Effector memory CD4-positive, alpha-beta T cell (primary cell): ENCODE results near the gene EPRS1.

ENCODE experiments used
- DNase-seq, 3 donors: peaks; one replicate each; pipeline ENCODE4 v3.0.0-alpha.2; 2020
- H3K27ac ChIP-seq: 2 replicates; pipeline ENCODE4 v1.7.0; 2013; ENCODE audit warnings: mild to moderate bottlenecking, low read length, moderate library complexity; ENCODE audit not compliant: insufficient read depth, poor library complexity, severe bottlenecking
- H3K27me3 ChIP-seq: replicated peaks from 2 replicates; pipeline ENCODE4 v1.7.0; 2013; ENCODE audit warnings: mild to moderate bottlenecking, low read length; ENCODE audit not compliant: insufficient read depth, control insufficient read depth, poor library complexity, severe bottlenecking
- H3K36me3 ChIP-seq: 2 replicates; pipeline ENCODE4 v1.7.0; 2013; ENCODE audit warnings: mild to moderate bottlenecking, low read length, moderate library complexity; ENCODE audit not compliant: control insufficient read depth, insufficient read depth
- H3K4me1 ChIP-seq: 2 replicates; pipeline ENCODE4 v1.7.0; 2013; ENCODE audit warnings: low read length, mild to moderate bottlenecking; ENCODE audit not compliant: control insufficient read depth, insufficient read depth, poor library complexity, severe bottlenecking
- H3K4me3 ChIP-seq: 2 replicates; pipeline ENCODE4 v1.7.0; 2013; ENCODE audit warnings: low read length, low read depth, mild to moderate bottlenecking; ENCODE audit not compliant: insufficient read depth, poor library complexity, severe bottlenecking
- H3K9me3 ChIP-seq: 2 replicates; pipeline ENCODE4 v1.7.0; 2013; ENCODE audit warnings: mild to moderate bottlenecking, low read length, moderate library complexity; ENCODE audit not compliant: control insufficient read depth

Gene EPRS1

DNA sequence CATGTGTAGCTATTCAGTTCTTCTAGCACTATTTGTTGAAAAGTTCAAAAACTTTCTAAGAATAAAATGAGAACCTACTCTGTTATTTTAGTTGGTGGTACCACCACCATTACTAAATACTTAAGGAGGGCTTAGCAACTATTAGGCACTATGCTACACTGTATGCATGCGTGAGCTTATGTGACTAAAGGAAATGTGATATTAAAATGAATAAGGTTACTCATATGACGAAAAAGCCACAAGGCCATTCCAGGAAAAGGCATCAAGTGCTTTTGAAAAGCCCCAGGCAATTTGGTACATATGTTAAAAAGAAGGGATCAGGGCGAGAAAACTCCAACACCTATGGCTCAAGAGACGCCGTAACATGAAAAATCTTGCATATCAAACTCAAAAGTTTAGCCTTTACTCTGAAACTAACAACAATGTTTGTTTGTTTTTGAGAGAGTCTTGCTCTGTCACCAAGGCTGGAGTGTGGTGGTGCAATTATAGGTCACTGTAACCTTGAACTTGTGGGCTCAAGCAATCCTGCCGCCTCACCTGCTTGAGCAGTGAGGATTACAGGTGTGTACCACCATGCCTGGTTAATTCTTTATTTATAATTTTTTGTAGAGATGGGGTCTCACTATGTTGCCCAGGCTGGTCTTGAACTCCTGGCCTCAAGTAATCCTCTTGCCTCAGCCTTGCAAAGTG lies 42.5 kb downstream of the EPRS1 start:
- Histone ChIP-seq H3K9me3 (no peaks in the 10 kb centered on the region), H3K36me3 (peaks cover 63% of the 10 kb centered on the region), H3K4me3 (no peak overlapping the region), H3K27me3 (no peaks in the 10 kb centered on the region), H3K4me1 (no peaks in the 10 kb centered on the region), H3K27ac (no peak overlapping the region)
- no peak for DNase-seq

DNA sequence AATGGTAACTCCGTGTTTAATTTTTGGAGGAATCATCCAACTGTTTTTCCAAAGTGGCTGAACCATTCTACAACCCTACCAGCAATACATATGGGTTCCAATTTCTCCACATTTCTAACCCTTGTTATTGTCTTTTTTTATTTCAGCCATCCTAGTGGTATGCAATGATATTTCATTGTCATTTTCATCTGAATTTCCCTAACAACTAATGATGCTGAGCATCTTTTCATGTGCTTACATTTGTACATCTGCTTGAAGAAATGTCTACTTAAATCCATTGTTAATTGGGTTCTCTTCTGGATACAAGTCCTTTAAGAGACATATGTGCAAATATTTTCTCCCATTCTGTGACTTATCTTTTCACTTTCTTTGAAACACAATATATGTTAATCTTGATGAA lies 43.3 kb downstream of the EPRS1 start:
- Histone ChIP-seq H3K36me3 (peaks cover 59% of the 10 kb centered on the region), H3K27me3 (no peaks in the 10 kb centered on the region), H3K9me3 (no peaks in the 10 kb centered on the region), H3K4me3 (no peak overlapping the region), H3K4me1 (no peaks in the 10 kb centered on the region), H3K27ac (no peak overlapping the region)
- no peak for DNase-seq

DNA sequence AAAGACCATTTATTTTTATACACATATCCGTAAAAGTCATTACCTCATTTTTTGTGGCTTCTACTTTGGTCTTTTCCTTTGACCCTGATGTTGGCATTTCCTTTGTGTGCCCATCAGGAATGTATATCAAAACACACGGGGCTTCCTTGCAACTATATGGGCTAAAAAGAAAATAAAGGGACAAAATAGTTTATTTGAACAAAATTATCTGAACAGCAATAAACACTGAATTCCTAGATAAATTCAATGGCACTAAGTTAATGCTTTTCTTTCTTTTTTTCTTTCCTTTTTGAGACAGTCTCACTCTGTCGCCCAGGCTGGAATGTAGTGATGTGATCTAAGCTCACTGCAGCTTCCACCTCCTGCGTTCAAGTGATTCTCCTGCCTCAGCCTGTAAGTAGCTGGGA lies 45.2 kb downstream of the EPRS1 start:
- no peak for DNase-seq
- H3K36me3 ChIP-seq = peaks cover 59% of the 10 kb centered on the region
- H3K9me3 ChIP-seq = no peaks in the 10 kb centered on the region
- no peaks in the 10 kb centered on the region for H3K27me3 ChIP-seq
- no peaks in the 10 kb centered on the region for H3K4me1 ChIP-seq
- H3K27ac ChIP-seq = no peak overlapping the region
- no peak overlapping the region for H3K4me3 ChIP-seq

DNA sequence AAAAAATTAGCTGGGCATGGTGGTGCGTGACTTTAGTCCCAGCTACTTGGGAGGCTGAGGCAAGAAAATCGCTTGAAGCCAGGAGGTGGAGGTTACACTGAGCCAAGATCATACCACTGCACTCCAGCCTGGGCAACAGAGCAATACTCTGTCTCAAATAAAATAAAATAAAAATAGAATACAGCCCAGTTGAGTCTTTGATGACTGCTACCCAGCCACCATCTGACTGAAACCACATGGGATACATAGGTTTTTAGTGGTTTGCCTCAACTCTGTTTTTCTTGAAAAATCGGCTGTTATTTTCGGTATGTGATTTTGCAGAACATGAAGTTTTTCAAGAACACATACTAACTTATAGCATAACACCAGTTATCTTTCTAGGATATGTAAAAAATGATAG lies 46.5 kb downstream of the EPRS1 start:
- no peak for DNase-seq
- H3K4me1 ChIP-seq = no peaks in the 10 kb centered on the region
- H3K9me3 ChIP-seq = no peaks in the 10 kb centered on the region
- H3K4me3 ChIP-seq = no peak overlapping the region
- H3K36me3 ChIP-seq = peaks cover 58% of the 10 kb centered on the region
- H3K27me3 ChIP-seq = no peaks in the 10 kb centered on the region
- H3K27ac ChIP-seq = no peak overlapping the region
